ENCODE results near the gene GPR148. TPM values are rescaled to one million over a fixed set of nuclear protein-coding genes. Genes with fewer than 3 reads are reported as not detected.
"Not testable (repeated sequence)": the region's sequence is repeated elsewhere in the genome, so short reads cannot be mapped to it uniquely, and the experiment has no call there.

The GPR148 gene, protein sequence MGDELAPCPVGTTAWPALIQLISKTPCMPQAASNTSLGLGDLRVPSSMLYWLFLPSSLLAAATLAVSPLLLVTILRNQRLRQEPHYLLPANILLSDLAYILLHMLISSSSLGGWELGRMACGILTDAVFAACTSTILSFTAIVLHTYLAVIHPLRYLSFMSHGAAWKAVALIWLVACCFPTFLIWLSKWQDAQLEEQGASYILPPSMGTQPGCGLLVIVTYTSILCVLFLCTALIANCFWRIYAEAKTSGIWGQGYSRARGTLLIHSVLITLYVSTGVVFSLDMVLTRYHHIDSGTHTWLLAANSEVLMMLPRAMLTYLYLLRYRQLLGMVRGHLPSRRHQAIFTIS
- total RNA-seq (2022) (not detected in 2 replicates), Bru-seq, nascent RNA (not detected), BruChase-seq, experiment 1, labeled RNA remaining after a 2-hour chase (not detected), BruChase-seq, experiment 2, labeled RNA remaining after a 6-hour chase (not detected)
- long read RNA-seq = 0 reads

DNA sequence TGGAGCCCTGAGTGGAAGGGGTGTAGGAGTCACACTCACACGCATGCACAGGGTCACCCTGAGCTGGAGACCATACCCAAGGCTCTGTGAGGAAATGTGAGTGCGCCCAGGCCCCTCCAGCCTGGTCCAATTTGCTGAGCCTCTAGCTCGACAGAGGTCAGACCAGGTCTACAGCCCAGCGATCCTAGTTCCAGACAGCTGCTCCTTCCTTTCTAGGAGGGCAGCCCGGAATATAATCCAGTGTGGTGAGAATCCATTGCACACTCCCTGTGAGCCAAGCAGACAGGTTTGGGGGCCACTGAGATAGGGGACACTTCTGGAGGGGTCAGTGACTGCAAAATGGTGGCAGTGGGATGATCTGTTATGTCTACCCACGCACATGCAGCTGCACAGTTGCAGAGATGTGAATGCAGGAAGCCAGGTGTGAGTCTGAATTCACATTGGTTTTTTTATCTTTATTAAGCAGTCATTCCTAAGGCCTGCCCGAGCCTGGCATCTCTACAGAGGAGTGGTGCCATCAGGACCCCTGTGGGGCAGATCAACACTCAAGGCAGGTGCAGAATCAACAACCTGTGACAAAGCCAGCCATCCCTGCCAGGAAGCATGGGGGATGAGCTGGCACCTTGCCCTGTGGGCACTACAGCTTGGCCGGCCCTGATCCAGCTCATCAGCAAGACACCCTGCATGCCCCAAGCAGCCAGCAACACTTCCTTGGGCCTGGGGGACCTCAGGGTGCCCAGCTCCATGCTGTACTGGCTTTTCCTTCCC is at the start of gene GPR148:
TSS of gene GPR148 (plus strand) at position 522 of the 768 bp plus-strand sequence. CDS start at position 604, 82 bp downstream.
- intact Hi-C loops (cut with micrococcal nuclease; ENCODE audit: unreplicated experiment) = no loop called here
- TF ChIP-seq, protein P1, sequence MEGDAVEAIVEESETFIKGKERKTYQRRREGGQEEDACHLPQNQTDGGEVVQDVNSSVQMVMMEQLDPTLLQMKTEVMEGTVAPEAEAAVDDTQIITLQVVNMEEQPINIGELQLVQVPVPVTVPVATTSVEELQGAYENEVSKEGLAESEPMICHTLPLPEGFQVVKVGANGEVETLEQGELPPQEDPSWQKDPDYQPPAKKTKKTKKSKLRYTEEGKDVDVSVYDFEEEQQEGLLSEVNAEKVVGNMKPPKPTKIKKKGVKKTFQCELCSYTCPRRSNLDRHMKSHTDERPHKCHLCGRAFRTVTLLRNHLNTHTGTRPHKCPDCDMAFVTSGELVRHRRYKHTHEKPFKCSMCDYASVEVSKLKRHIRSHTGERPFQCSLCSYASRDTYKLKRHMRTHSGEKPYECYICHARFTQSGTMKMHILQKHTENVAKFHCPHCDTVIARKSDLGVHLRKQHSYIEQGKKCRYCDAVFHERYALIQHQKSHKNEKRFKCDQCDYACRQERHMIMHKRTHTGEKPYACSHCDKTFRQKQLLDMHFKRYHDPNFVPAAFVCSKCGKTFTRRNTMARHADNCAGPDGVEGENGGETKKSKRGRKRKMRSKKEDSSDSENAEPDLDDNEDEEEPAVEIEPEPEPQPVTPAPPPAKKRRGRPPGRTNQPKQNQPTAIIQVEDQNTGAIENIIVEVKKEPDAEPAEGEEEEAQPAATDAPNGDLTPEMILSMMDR (IDR thresholded peaks at IDR 0.05; ENCODE audit: insufficient read depth in 1 of 2, low read depth in 1 of 2, low read length in 1 of 2, severe bottlenecking in 1 of 2, unreplicated experiment in 1 of 2) = no peak
- Mint-ChIP-seq H3K36me3 (ENCODE audit: insufficient read depth, unreplicated experiment) (no peaks in the 10 kb centered on the region), H3K9me3 (ENCODE audit: unreplicated experiment) (no peaks in the 10 kb centered on the region), H3K4me1 (ENCODE audit: low read depth, unreplicated experiment) (no peaks in the 10 kb centered on the region), H3K27ac (ENCODE audit: unreplicated experiment) (no peak within 1 kb of the TSS), H3K4me3 (ENCODE audit: unreplicated experiment) (peak within 1 kb of the TSS; percentile 72), H3K27me3 (ENCODE audit: insufficient read depth, unreplicated experiment) (no peaks in the 10 kb centered on the region)
- Histone ChIP-seq H3K4me3 (ENCODE audit: low read depth, low read length) (peak within 1 kb of the TSS; percentile 40), H3K36me3 (ENCODE audit: control insufficient read depth, insufficient read depth, low read length) (no peaks in the 10 kb centered on the region), H3K27me3 (replicated peaks; ENCODE audit: control insufficient read depth, insufficient read depth, low read length) (no peaks in the 10 kb centered on the region), H3K9me3 (no peaks in the 10 kb centered on the region), H3K4me1 (peaks cover 14% of the 10 kb centered on the region)
- no TSS peak for BruUV-seq (replicated peaks)
- DNase-seq = no peak
- ChIA-PET CTCF (interaction anchor here (1.1 kb wide), 1 partner anchor 12 kb away, joined by 3 read pairs; no protein-coding TSS in a partner anchor), POLR2A (no interaction called here)

DNA sequence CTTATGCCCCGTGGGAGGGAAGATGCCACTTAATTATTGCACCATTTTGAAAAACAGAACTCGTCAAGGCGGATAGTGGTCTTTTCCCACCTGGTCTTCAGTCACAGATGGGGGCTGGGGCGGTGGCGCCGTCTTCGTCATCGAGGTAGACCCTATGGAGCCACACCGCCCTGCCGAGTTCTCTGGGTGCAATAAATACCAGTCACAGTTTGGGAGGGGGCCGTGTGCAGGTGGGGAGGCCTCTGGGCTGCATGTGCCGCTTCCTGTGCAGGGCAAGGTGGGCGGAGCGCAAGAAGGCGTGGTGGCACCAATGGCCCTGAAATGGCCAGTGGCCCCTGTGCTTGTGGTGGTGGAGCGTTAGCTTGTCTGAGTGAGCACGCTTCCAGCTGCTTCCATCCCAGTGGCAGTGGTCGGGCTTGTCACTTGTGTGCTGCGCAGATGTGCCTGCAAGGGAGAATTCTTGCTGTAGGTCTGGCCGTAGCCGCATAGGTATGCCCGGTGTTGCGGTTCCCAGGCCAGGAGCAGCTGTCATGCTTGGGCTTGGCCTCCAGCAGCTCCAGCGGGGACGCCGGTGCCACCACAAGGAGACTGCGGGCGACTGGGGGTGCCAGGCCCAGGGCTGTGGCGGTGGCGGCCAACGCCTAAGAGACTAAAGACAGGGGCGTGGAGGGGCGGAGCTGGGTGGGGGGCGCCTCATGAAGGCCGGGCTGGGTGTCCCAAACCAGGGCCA is 36.7 kb upstream of the GPR148 start:
- H3K27me3 Mint-ChIP-seq (ENCODE audit: insufficient read depth, unreplicated experiment); H3K9me3 ChIP-seq; H3K9me3 Mint-ChIP-seq (ENCODE audit: unreplicated experiment); H3K4me1 ChIP-seq; H3K36me3 ChIP-seq (ENCODE audit: control insufficient read depth, insufficient read depth, low read length); H3K27ac Mint-ChIP-seq (ENCODE audit: unreplicated experiment); H3K27me3 ChIP-seq (replicated peaks; ENCODE audit: control insufficient read depth, insufficient read depth, low read length); H3K4me3 ChIP-seq (ENCODE audit: low read depth, low read length); DNase-seq; BruUV-seq (replicated peaks); H3K4me3 Mint-ChIP-seq (ENCODE audit: unreplicated experiment); H3K36me3 Mint-ChIP-seq (ENCODE audit: insufficient read depth, unreplicated experiment); CTCF ChIA-PET; H3K4me1 Mint-ChIP-seq (ENCODE audit: low read depth, unreplicated experiment); intact Hi-C loops (cut with micrococcal nuclease; ENCODE audit: unreplicated experiment); POLR2A ChIA-PET: not testable (repeated sequence)

DNA sequence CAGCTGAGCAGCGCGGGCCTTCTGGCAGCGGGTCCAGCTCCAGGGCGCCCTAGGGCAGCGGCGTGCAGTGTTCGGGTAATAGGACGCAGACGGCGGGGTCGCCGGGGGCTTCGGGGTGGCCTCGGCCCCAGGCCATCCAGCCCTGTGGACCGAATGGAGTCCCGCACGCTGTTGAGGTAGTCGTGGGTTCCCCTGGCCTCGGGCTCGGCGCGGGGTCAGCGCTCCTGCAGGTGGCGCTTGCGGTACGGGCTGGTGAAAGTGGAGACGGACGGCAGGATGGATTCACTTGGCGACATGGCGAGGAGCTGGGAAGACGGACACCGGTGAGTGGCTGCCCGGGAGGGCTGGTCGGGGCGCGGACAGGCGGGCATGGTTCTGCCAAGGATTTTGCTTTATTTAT is 35.4 kb upstream of the GPR148 start:
- DNase-seq; H3K9me3 ChIP-seq; H3K4me3 ChIP-seq (ENCODE audit: low read depth, low read length); H3K27me3 ChIP-seq (replicated peaks; ENCODE audit: control insufficient read depth, insufficient read depth, low read length); H3K4me1 ChIP-seq; H3K27me3 Mint-ChIP-seq (ENCODE audit: insufficient read depth, unreplicated experiment); H3K9me3 Mint-ChIP-seq (ENCODE audit: unreplicated experiment); intact Hi-C loops (cut with micrococcal nuclease; ENCODE audit: unreplicated experiment); H3K4me3 Mint-ChIP-seq (ENCODE audit: unreplicated experiment); H3K27ac Mint-ChIP-seq (ENCODE audit: unreplicated experiment); CTCF ChIA-PET; H3K4me1 Mint-ChIP-seq (ENCODE audit: low read depth, unreplicated experiment); POLR2A ChIA-PET; H3K36me3 ChIP-seq (ENCODE audit: control insufficient read depth, insufficient read depth, low read length); H3K36me3 Mint-ChIP-seq (ENCODE audit: insufficient read depth, unreplicated experiment); BruUV-seq (replicated peaks): not testable (repeated sequence)

DNA sequence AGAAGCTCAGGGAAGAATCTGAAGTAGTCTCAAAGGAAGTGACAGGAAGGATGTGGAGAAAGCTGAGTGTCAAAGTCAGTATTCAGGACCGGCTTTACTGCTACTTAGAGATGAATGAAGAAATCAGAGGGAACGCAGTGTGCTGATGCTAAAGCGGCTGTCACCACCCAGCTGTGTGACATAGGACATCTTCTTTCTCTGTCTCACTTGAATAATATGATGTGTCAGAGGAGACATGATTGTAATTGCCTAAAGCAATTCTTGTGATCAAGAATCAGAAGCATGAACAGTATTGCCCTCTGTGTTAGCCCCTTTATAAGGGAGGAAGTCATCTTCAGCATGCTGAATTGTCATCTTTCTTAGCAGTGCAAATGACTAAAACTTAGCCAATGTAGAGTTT is 25.6 kb upstream of the GPR148 start:
- not testable (repeated sequence) for H3K27ac Mint-ChIP-seq (ENCODE audit: unreplicated experiment); H3K9me3 Mint-ChIP-seq (ENCODE audit: unreplicated experiment); H3K4me3 Mint-ChIP-seq (ENCODE audit: unreplicated experiment)

DNA sequence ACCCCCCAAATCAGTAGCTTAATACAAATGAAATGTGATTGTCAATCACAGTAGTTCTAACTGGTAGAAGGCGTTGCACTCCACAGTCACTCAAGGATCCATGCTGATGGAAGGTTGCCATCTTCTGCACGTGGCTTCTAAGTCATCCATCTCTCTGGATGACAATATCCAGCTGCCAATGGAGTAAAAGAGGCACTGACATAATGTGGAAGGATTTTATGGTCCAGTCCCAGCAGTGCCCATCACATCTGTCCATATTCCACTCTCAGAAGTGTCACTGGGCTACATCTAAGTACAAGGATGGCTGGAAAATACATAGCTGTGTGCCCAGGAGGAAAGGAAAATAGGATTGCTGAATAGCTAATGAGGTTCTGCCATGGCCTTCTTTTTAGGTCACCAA is 14.1 kb upstream of the GPR148 start:
- DNase-seq; H3K36me3 Mint-ChIP-seq (ENCODE audit: insufficient read depth, unreplicated experiment); H3K27me3 Mint-ChIP-seq (ENCODE audit: insufficient read depth, unreplicated experiment); H3K4me3 Mint-ChIP-seq (ENCODE audit: unreplicated experiment); H3K36me3 ChIP-seq (ENCODE audit: control insufficient read depth, insufficient read depth, low read length); BruUV-seq (replicated peaks); H3K9me3 Mint-ChIP-seq (ENCODE audit: unreplicated experiment); intact Hi-C loops (cut with micrococcal nuclease; ENCODE audit: unreplicated experiment); H3K9me3 ChIP-seq; H3K27ac Mint-ChIP-seq (ENCODE audit: unreplicated experiment); H3K4me1 Mint-ChIP-seq (ENCODE audit: low read depth, unreplicated experiment); H3K4me3 ChIP-seq (ENCODE audit: low read depth, low read length); H3K27me3 ChIP-seq (replicated peaks; ENCODE audit: control insufficient read depth, insufficient read depth, low read length); POLR2A ChIA-PET; H3K4me1 ChIP-seq; CTCF ChIA-PET: not testable (repeated sequence)

More for the DNA sequence above, 25.6 kb upstream of the GPR148 start:
- H3K27me3 ChIP-seq (replicated peaks; ENCODE audit: control insufficient read depth, insufficient read depth, low read length); BruUV-seq (replicated peaks); H3K4me1 ChIP-seq; POLR2A ChIA-PET; H3K36me3 ChIP-seq (ENCODE audit: control insufficient read depth, insufficient read depth, low read length); H3K4me1 Mint-ChIP-seq (ENCODE audit: low read depth, unreplicated experiment); H3K27me3 Mint-ChIP-seq (ENCODE audit: insufficient read depth, unreplicated experiment); H3K9me3 ChIP-seq; CTCF ChIA-PET; DNase-seq; intact Hi-C loops (cut with micrococcal nuclease; ENCODE audit: unreplicated experiment); H3K4me3 ChIP-seq (ENCODE audit: low read depth, low read length); H3K36me3 Mint-ChIP-seq (ENCODE audit: insufficient read depth, unreplicated experiment): not testable (repeated sequence)
